GM12891 (cell line): ENCODE measurements around the gene CDK17.
"Not testable (repeated sequence)": the region's sequence is repeated elsewhere in the genome, so short reads cannot be mapped to it uniquely, and the experiment has no call there.

Experiments used
- POLR2A ChIP-seq: IDR thresholded peaks from 2 replicates; pipeline ENCODE4 v1.6.1; 2011; ENCODE audit warnings: low read depth, low read length, control low read depth
- POLR2AphosphoS5 ChIP-seq: IDR thresholded peaks from 2 replicates; pipeline ENCODE4 v1.6.1; 2011; ENCODE audit warnings: low read depth, low read length, control low read depth
- POU2F2 ChIP-seq: IDR thresholded peaks from 2 replicates; pipeline ENCODE4 v1.6.1; 2011; ENCODE audit warnings: low read depth, mild to moderate bottlenecking, control low read depth, low read length, moderate library complexity
- SPI1 ChIP-seq: IDR thresholded peaks from 2 replicates; pipeline ENCODE4 v1.6.1; 2011; ENCODE audit warnings: low read depth, low read length, control low read depth
- TAF1 ChIP-seq: IDR thresholded peaks from 2 replicates; pipeline ENCODE4 v1.6.1; 2011; ENCODE audit warnings: low read depth, low read length, control low read depth

- not testable (repeated sequence) for TF ChIP-seq POLR2A, TAF1, POLR2AphosphoS5, POU2F2, SPI1
Measured at GRCh38 chr12:96417688-96418087, 17.4 kb upstream of the CDK17 start.
